NCI-H460 (cell line): ENCODE data around the gene XPC. TPM values are rescaled to one million over a fixed set of nuclear protein-coding genes. Genes with fewer than 3 reads are reported as not detected.
A peak's percentile ranks its signal among the peaks of the same experiment; 100 is the strongest.

Source experiments
- DNase-seq: peaks from one replicate; pipeline ENCODE4 v3.0.0-alpha.2; 2016; ENCODE audit warnings: low read depth; ENCODE audit errors: extremely low read depth
- total RNA-seq: library from RNA; depleted of rRNA; stranded (reverse); fragments of >200 nt; shearing (Covaris generic); gene quantifications from 2 replicates; pipeline ENCODE4 v1.2.3, GENCODE V29; 2014

The XPC gene
- total RNA-seq, 1 experiment from 2014 or later = 33.8 TPM

GRCh38 chr3:14174483-14174882, 3.9 kb downstream of the XPC start:
- no peak for DNase-seq

- DNase-seq = no peak
These were observed 5.9 kb downstream of the XPC start for GRCh38 chr3:14172496-14172895.

GRCh38 chr3:14170531-14171159, 7.8 kb downstream of the XPC start:
- DNase-seq = peak; percentile 38

- peak; percentile 38 for DNase-seq
These were observed 8.5 kb downstream of the XPC start for GRCh38 chr3:14169871-14170270.

- DNase-seq = no peak
These were observed 9.0 kb downstream of the XPC start for GRCh38 chr3:14169435-14169834.

- no peak for DNase-seq
These were observed 11.4 kb downstream of the XPC start for GRCh38 chr3:14166877-14167603.

- DNase-seq = no peak
These were observed 16.2 kb downstream of the XPC start for GRCh38 chr3:14162178-14162577.

GRCh38 chr3:14161282-14161681, 17.1 kb downstream of the XPC start:
- DNase-seq = no peak

- no peak for DNase-seq
These were observed 19.0 kb downstream of the XPC start for GRCh38 chr3:14159426-14159825.

GRCh38 chr3:14158370-14158769, 20.0 kb downstream of the XPC start:
- no peak for DNase-seq

- no peak for DNase-seq
These were observed 20.4 kb downstream of the XPC start for GRCh38 chr3:14157951-14158350.

GRCh38 chr3:14156843-14157561, 21.4 kb downstream of the XPC start:
- no peak for DNase-seq

- no peak for DNase-seq
These were observed 22.2 kb downstream of the XPC start for GRCh38 chr3:14156201-14156600.

- DNase-seq = no peak
These were observed 23.4 kb downstream of the XPC start for GRCh38 chr3:14154895-14155440.

- DNase-seq = no peak
These were observed 24.1 kb downstream of the XPC start for GRCh38 chr3:14154276-14154675.

- DNase-seq = no peak
These were observed 24.7 kb downstream of the XPC start for GRCh38 chr3:14153663-14154062.

GRCh38 chr3:14152963-14153355, 25.4 kb downstream of the XPC start:
- DNase-seq = no peak

- no peak for DNase-seq
These were observed 26.0 kb downstream of the XPC start for GRCh38 chr3:14152233-14152962.

- DNase-seq = no peak
These were observed 26.8 kb downstream of the XPC start for GRCh38 chr3:14151471-14152083.

- no peak for DNase-seq
These were observed 27.7 kb downstream of the XPC start for GRCh38 chr3:14150491-14151230.
